NCI-H82 (cell line): Measurements from ENCODE around the gene TROAP.
A peak's percentile ranks its signal among the peaks of the same experiment; 100 is the strongest.
"Not testable (repeated sequence)": the region's sequence is repeated elsewhere in the genome, so short reads cannot be mapped to it uniquely, and the experiment has no call there.

Experiments used
- DNase-seq: peaks from one replicate; lab custom pipeline; 2025; lab: John Stamatoyannopoulos, UW

Gene TROAP

DNA sequence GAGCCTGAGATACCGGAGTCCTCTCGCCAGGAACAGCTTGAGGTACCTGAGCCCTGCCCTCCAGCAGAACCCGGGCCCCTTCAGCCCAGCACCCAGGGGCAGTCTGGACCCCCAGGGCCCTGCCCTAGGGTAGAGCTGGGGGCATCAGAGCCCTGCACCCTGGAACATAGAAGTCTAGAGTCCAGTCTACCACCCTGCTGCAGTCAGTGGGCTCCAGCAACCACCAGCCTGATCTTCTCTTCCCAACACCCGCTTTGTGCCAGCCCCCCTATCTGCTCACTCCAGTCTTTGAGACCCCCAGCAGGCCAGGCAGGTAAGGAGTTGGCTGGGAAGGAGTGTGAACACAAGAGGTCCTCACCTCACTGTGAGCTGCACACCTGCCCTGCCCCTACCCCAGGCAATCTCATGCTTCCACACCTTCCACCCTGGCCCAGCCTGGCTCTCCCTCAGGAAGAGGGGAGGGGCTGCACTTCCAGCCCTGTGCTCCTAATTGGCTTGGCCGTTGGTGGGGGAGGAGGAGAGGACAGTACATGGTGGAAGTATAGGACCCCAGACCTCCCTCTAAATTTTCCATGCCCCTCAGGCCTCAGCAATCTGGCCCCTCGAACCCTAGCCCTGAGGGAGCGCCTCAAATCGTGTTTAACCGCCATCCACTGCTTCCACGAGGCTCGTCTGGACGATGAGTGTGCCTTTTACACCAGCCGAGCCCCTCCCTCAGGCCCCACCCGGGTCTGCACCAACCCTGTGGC is 7.8 kb downstream of the TROAP start:
- peak; percentile 30 for DNase-seq

GRCh38 chr12:49331380-49332222 is 8.5 kb downstream of the TROAP start:
- DNase-seq = peak; percentile 74

DNA sequence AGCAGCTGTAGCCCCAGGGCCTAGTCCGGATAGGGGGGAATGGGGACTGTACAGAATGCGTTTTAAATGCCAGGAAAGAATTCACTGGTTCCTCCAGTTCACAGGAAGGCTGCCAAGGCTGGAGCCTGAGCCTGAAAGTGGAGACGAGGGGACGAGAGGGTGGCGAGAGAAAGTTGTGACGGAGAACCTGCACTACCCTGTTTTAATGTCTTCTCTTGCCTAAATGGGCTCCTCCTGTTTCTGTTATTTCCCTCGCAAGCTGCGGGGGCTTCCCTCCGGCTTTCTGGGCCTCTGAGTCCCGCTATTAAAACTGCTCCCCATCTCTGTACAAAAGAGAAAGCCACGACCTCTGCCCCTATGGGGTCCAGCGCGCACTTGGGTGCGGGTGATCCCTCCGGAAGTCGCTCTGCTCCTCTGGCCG is 9.4 kb downstream of the TROAP start:
- DNase-seq = no peak

GRCh38 chr12:49332891-49333371 is 9.9 kb downstream of the TROAP start:
- DNase-seq = no peak

GRCh38 chr12:49333778-49334177 is 10.7 kb downstream of the TROAP start:
- not testable (repeated sequence) for DNase-seq

- no peak for DNase-seq
Measured at GRCh38 chr12:49334226-49334625, 11.2 kb downstream of the TROAP start.

DNA sequence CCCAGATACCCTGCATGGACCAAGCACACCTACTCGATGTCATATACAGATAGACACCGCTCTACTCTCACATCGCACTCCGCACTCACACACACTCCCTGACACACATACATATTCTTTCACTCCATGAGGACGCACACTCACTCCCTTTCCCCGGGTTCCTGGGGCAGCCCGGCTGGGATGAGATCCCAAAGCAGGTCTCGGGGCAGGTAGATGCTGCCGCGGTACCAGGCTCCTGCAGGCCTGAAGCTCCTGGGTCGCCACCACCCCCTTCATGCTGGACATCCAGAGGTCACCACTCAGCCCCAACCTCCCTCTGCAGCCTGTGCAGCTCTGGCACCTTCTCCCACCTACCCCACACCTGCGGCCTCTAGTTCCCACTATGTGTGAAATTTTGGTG is 11.6 kb downstream of the TROAP start:
- DNase-seq = no peak

- no peak for DNase-seq
Measured at GRCh38 chr12:49335118-49335954, 12.3 kb downstream of the TROAP start.

- no peak for DNase-seq
Measured at GRCh38 chr12:49335955-49336644, 13.0 kb downstream of the TROAP start.

GRCh38 chr12:49336645-49337584 is 13.9 kb downstream of the TROAP start, which contains the start of gene C1QL4:
Gene C1QL4, minus strand, starts transcription at chr12:49337188. Its CDS starts 711 bp downstream, at chr12:49336477.
- DNase-seq = peak; percentile 94

DNA sequence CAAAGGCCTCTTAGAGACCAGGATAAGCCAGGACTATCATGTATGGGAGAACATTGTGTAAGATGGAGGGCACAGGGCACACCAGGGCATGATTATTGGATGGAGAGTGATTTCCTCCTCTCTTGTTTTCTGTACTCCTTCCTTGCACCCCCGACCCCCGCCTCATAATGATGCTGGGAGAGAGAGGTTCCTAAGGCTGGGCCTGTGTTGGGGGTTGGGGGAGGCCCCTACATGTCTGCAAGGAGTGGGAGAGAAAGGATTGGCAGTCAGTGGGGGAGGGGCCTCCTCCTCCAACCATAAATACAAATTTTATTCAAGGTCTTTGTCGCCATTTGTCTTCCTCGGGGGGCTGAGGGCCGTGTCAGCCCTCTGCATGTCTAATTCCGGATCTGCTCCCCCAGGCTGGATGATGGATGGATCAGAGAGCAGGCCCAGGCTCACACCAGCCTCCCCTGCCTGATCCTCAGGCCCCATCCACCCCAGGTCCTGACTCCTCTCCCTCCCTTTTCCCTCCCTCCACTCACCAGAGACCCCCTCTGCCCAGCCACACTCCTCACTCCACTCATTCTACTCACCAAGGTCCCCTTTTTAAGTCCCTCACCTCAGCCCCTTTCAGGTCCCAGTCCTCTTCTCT is 15.9 kb downstream of the TROAP start:
- no peak for DNase-seq

DNA sequence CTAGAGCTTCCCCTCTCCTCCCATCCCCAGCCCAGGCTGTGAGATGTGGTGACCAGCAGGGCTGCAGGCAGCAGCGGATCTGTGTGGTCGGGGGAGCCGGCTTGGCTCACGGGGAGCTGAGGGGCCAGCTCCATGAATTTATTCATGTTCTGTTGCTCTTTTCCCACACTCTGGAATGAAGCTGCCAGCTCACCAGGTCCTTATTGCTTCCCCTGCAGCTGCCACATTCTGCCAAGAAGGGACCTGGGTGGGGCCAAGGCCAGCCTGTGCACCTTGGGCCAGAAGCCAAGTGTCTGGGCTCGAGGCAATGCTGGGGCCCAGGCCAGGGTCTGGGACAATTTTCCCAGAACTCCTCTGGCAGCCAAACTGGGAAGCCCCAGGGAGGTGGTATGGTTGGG is 16.4 kb downstream of the TROAP start:
- DNase-seq = no peak

GRCh38 chr12:49340095-49340870 is 17.2 kb downstream of the TROAP start:
- DNase-seq = no peak

- DNase-seq = no peak
Measured at GRCh38 chr12:49340971-49341776, 18.1 kb downstream of the TROAP start.

GRCh38 chr12:49341777-49342065 is 18.7 kb downstream of the TROAP start:
- no peak for DNase-seq

GRCh38 chr12:49342066-49342913 is 19.2 kb downstream of the TROAP start:
- peak; percentile 99 for DNase-seq
